ENCODE data around the gene PTPN4.

PTPN4 gene

DNA sequence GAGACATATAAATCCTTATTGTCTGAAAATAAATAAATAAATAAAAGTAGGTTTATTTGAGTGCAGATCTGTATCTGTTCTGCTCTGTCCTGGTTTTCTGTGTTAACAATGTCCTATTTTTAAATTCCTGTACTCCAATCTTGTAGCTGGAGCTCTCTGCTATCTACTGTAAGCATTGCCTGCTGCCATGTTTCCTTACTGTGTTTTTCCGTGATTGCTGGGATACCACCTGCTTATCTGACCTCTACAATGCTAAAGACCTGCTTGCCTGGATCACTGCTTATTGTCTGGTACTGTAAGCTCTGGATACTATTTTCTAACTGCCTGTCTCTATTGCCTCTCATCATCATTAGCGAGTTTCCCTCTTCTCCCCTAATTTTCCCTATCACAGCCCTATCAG lies 11.6 kb downstream of the PTPN4 start:
- no peak for DNase-seq (ENCODE audit: insufficient read length, low spot score)
- no peak for FAIRE-seq
- TF ChIP-seq, protein P1, sequence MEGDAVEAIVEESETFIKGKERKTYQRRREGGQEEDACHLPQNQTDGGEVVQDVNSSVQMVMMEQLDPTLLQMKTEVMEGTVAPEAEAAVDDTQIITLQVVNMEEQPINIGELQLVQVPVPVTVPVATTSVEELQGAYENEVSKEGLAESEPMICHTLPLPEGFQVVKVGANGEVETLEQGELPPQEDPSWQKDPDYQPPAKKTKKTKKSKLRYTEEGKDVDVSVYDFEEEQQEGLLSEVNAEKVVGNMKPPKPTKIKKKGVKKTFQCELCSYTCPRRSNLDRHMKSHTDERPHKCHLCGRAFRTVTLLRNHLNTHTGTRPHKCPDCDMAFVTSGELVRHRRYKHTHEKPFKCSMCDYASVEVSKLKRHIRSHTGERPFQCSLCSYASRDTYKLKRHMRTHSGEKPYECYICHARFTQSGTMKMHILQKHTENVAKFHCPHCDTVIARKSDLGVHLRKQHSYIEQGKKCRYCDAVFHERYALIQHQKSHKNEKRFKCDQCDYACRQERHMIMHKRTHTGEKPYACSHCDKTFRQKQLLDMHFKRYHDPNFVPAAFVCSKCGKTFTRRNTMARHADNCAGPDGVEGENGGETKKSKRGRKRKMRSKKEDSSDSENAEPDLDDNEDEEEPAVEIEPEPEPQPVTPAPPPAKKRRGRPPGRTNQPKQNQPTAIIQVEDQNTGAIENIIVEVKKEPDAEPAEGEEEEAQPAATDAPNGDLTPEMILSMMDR (IDR thresholded peaks at IDR 0.05; ENCODE audit: insufficient read depth, missing control alignments) = no peak

DNA sequence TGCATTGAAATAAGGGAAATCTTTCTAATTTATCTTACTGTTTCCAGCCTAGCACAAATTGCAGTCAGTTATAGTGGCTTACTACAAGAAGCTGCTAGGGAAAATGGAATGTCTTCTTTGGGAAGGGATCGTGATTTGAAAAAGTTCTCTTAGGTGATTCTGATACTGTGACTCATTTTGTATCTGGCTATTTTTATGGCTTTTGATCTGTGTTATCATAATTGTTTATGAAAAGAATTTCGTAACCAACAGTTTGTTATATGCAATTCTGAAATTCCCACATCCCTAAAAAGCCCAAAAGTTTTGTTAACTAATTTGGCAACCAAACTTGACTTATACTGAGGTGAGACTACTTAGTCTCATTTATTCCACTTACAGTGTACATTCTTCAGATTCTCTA lies 12.4 kb downstream of the PTPN4 start:
- TF ChIP-seq, protein P1 (IDR thresholded peaks at IDR 0.05; ENCODE audit: insufficient read depth, missing control alignments) = no peak
- DNase-seq (ENCODE audit: insufficient read length, low spot score) = no peak
- no peak for FAIRE-seq

DNA sequence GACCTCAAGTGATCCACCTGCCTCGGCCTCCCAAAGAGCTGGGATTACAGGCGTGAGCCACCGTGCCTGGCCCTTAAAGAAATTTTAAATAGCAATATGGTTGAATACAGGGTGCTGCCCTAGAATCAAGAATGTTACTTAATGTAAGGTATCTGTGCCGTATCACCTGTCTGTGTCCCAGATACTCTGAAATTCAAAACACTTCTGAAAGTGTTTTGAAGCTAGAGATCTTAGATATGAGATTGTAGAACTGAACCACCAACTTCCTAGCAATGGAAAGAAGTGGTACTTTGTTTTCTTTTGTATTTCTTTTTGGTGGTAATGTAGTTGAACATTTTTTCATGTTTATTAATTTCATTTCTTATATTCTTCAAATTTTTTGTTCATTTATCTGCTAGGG lies 13.0 kb downstream of the PTPN4 start:
- TF ChIP-seq, protein P1 (IDR thresholded peaks at IDR 0.05; ENCODE audit: insufficient read depth, missing control alignments) = no peak
- FAIRE-seq (no peak), DNase-seq (ENCODE audit: insufficient read length, low spot score) (no peak)

DNA sequence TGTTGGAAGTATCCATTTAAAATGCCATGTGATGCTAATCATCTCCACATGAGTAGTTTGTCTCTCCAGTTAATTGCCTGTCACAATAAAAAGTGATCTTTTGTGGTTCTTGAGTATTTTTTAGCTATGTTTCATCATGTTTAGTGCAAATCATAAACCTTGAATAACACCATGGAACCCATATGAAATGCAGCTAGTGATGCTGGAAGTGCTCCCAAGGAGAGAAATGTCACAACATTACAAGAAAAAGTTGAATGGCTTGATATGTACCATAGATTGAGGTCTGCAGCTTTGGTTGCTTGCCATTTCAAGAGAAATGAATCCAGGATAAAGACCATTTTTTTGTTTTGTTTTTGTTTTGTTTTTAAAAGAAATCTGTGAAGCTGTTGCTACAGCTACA lies 14.3 kb downstream of the PTPN4 start:
- FAIRE-seq = peak; percentile 6
- no peak for DNase-seq (ENCODE audit: insufficient read length, low spot score)
- TF ChIP-seq, protein P1 (IDR thresholded peaks at IDR 0.05; ENCODE audit: insufficient read depth, missing control alignments) = no peak

DNA sequence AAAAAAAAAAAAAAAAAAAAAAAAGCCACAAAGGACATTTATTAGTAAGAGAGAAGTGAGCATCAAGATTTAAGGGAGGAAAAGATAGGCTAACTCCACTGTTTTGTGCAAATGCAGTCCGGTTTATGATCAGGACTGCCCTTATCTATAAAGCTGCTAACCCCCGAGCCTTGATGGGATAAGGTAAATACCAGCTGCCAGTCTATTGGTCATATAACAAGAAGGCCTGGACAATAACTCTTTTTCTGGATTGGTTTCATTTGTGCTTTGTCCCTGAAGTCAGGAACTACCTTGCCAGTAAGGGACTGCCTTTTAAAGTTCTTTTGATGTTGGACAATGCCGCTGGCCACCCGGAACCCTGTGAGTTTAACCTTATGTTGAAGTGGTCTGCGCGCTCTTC lies 15.4 kb downstream of the PTPN4 start:
- FAIRE-seq = no peak
- TF ChIP-seq, protein P1 (IDR thresholded peaks at IDR 0.05; ENCODE audit: insufficient read depth, missing control alignments) = no peak
- DNase-seq (ENCODE audit: insufficient read length, low spot score) = no peak

DNA sequence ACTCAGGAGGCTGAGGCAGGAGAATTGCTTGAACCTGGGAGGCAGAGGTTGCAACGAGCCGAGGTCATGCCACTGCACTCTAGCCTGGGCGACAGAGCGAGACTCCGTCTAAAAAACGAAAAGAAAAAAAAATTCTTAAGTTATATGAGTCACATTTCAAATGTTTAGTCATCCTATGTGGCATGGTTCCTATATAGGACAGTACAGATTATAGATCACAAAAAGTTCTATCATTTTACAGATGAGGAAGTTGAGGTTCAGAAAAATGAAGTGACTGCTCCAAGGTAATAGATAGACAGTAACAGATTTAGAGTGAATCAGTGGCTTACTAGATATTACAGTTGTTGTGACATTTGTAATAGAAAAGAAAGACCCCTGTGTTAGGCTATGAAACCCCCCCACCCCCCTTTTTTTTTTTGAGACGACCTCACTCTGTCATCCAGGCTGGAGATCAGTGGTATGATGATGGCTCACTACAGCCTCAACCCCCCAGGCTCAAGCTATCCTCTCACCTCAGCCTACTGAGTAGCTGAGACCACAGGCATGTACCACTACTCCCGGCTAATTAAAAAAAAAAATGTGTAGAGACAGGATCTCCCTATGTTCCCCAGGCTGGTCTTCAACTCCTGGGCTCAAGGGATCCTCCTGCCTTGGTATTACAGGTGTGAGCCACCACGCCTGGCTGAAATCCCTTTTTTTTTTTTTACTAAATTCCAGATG lies 22.7 kb downstream of the PTPN4 start:
- TF ChIP-seq, protein P1 (IDR thresholded peaks at IDR 0.05; ENCODE audit: insufficient read depth, missing control alignments) = no peak
- DNase-seq (ENCODE audit: insufficient read length, low spot score) (no peak), FAIRE-seq (no peak)

DNA sequence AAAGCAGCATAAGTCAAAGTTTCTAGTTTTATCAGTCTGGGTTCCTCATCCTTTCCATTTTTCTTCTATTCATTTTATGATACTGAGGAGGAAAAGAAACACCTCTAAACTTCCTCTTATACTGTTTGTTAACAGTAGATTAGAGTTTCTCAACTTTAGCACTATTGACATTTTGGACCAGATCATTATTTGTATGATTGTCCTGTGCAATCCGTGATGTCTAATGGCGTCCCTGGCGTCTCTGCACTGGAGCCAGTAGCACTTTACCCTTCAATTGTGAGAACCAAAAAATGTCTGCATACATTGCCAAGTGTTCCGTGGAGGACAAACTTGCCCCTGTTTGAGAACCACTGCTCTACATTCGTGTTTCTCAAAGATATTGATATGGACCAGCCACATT lies 25.2 kb downstream of the PTPN4 start:
- TF ChIP-seq, protein P1 (IDR thresholded peaks at IDR 0.05; ENCODE audit: insufficient read depth, missing control alignments) = no peak
- no peak for FAIRE-seq
- no peak for DNase-seq (ENCODE audit: insufficient read length, low spot score)

All from D721Med (cell line).